ENCODE measurements around the gene KLHL5. TPM values are rescaled to one million over a fixed set of nuclear protein-coding genes. Genes with fewer than 3 reads are reported as not detected.

The KLHL5 gene
- total and polyA plus RNA-seq, 12 donors = 11.3 to 63.8 (median 32.8) TPM

GRCh38 chr4:39103291-39103690 is 41.3 kb downstream of the KLHL5 start:
- Histone ChIP-seq H3K9me3 (replicated peaks in 1 of 3) (no peaks in the 10 kb centered on the region), H3K27ac (no peak overlapping the region), H3K4me1 (replicated peaks in 1 of 2) (no peaks in the 10 kb centered on the region), H3K27me3 (no peaks in the 10 kb centered on the region), H3K36me3 (replicated peaks in 1 of 2) (peaks cover 0 to 5% of the 10 kb centered on the region in 2 donors), H3K4me3 (no peak overlapping the region)
- WGBS, 4 donors = 97% methylated on average over 6 of the region's 6 CpGs
- intact Hi-C loops (cut with DNase I) = no loop called here
- DNase-seq = no peak
- TF ChIP-seq POLR2A (IDR thresholded peaks at IDR 0.05) = no peak
- TF ChIP-seq, protein P1, sequence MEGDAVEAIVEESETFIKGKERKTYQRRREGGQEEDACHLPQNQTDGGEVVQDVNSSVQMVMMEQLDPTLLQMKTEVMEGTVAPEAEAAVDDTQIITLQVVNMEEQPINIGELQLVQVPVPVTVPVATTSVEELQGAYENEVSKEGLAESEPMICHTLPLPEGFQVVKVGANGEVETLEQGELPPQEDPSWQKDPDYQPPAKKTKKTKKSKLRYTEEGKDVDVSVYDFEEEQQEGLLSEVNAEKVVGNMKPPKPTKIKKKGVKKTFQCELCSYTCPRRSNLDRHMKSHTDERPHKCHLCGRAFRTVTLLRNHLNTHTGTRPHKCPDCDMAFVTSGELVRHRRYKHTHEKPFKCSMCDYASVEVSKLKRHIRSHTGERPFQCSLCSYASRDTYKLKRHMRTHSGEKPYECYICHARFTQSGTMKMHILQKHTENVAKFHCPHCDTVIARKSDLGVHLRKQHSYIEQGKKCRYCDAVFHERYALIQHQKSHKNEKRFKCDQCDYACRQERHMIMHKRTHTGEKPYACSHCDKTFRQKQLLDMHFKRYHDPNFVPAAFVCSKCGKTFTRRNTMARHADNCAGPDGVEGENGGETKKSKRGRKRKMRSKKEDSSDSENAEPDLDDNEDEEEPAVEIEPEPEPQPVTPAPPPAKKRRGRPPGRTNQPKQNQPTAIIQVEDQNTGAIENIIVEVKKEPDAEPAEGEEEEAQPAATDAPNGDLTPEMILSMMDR (IDR thresholded peaks at IDR 0.05) = no peak

DNA sequence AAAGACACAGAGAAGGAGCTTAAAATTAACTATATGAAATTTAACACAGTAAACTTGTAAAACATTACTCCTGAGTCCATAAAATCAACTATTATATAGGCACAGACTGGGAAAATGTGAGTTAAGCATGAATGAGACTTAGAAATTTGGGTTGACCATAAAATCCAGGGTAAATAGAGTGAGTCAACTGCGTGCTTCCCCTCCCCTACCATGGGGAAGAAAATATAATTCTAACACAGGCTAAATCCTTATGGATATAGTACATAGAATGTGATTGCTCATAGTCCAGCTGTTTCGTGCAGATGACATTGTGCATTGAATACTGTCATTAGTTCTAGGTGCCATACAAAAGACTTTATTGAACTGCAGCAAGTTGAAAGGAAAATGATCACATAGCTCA is 42.2 kb downstream of the KLHL5 start:
- no peak overlapping the region for H3K27ac ChIP-seq
- WGBS, 4 donors = 87 to 96% (median 93%) methylated on average over 2 of the region's 2 CpGs
- H3K36me3 ChIP-seq (replicated peaks in 1 of 2) = peaks cover 0 to 5% of the 10 kb centered on the region in 2 donors
- DNase-seq = no peak
- no peaks in the 10 kb centered on the region for H3K27me3 ChIP-seq
- H3K4me3 ChIP-seq = no peak overlapping the region
- H3K9me3 ChIP-seq (replicated peaks in 1 of 3) = no peaks in the 10 kb centered on the region
- no peak for TF ChIP-seq POLR2A (IDR thresholded peaks at IDR 0.05)
- TF ChIP-seq, protein P1 (IDR thresholded peaks at IDR 0.05) = no peak
- H3K4me1 ChIP-seq (replicated peaks in 1 of 2) = no peaks in the 10 kb centered on the region
- intact Hi-C loops (cut with DNase I) = no loop called here

GRCh38 chr4:39106011-39106410 is 44.0 kb downstream of the KLHL5 start:
- no peaks in the 10 kb centered on the region for H3K4me1 ChIP-seq (replicated peaks in 1 of 2)
- no peaks in the 10 kb centered on the region for H3K27me3 ChIP-seq
- DNase-seq = no peak
- WGBS, 4 donors = 95 to 98% (median 97%) methylated on average over 4 of the region's 4 CpGs
- no peak overlapping the region for H3K27ac ChIP-seq
- H3K4me3 ChIP-seq = no peak overlapping the region
- TF ChIP-seq, protein P1 (IDR thresholded peaks at IDR 0.05) = no peak
- TF ChIP-seq POLR2A (IDR thresholded peaks at IDR 0.05) = no peak
- H3K36me3 ChIP-seq (replicated peaks in 1 of 2) = peaks cover 0 to 5% of the 10 kb centered on the region in 2 donors
- intact Hi-C loops (cut with DNase I) = no loop called here
- no peaks in the 10 kb centered on the region for H3K9me3 ChIP-seq (replicated peaks in 1 of 3)

GRCh38 chr4:39114436-39114835 is 52.4 kb downstream of the KLHL5 start:
- no peak overlapping the region for H3K4me3 ChIP-seq
- 77 to 87% (median 80%) methylated on average over 2 of the region's 2 CpGs for WGBS, 4 donors
- TF ChIP-seq POLR2A (IDR thresholded peaks at IDR 0.05) = no peak
- TF ChIP-seq, protein P1 (IDR thresholded peaks at IDR 0.05) = no peak

More at GRCh38 chr4:39114436-39114835, 52.4 kb downstream of the KLHL5 start:
- peaks cover 0 to 6% of the 10 kb centered on the region in 2 donors for H3K4me1 ChIP-seq (replicated peaks in 1 of 2)
- H3K27me3 ChIP-seq = no peaks in the 10 kb centered on the region
- intact Hi-C loops (cut with DNase I) = no loop called here
- no peak for DNase-seq
- H3K36me3 ChIP-seq (replicated peaks in 1 of 2) = peaks cover 0 to 15% of the 10 kb centered on the region in 2 donors
- H3K27ac ChIP-seq = no peak overlapping the region
- H3K9me3 ChIP-seq (replicated peaks in 1 of 3) = no peaks in the 10 kb centered on the region
